AG10803 (cell line): ENCODE measurements around the gene PLCB4.

Experiments
- DNase-seq: peaks from one replicate; pipeline ENCODE4 v3.0.0; 2010; ENCODE audit warnings: low read depth
- H3K4me3 ChIP-seq: 2 replicates; pipeline ENCODE4 v1.5.1; 2011; ENCODE audit warnings: mild to moderate bottlenecking, low read length, control low read depth
- CTCF ChIP-seq: conservative IDR thresholded peaks from 2 replicates; pipeline ENCODE4 v1.5.1; 2011; ENCODE audit warnings: mild to moderate bottlenecking, low read length, control low read depth, inconsistent platforms

The PLCB4 gene

GRCh38 chr20:9476174-9476573 lies 407.3 kb downstream of the PLCB4 start:
- DNase-seq: no peak
- H3K4me3 ChIP-seq: no peak overlapping the region
- TF ChIP-seq CTCF: no peak

- DNase-seq: no peak
- H3K4me3 ChIP-seq: no peak overlapping the region
- TF ChIP-seq CTCF: no peak
Measured at GRCh38 chr20:9476637-9477036, 407.8 kb downstream of the PLCB4 start.

GRCh38 chr20:9478771-9479170 lies 409.9 kb downstream of the PLCB4 start:
- DNase-seq: no peak
- no peak overlapping the region for H3K4me3 ChIP-seq
- TF ChIP-seq CTCF: no peak

- no peak for TF ChIP-seq CTCF
- no peak overlapping the region for H3K4me3 ChIP-seq
- DNase-seq: no peak
Measured at GRCh38 chr20:9480066-9480465, 411.2 kb downstream of the PLCB4 start.

DNA sequence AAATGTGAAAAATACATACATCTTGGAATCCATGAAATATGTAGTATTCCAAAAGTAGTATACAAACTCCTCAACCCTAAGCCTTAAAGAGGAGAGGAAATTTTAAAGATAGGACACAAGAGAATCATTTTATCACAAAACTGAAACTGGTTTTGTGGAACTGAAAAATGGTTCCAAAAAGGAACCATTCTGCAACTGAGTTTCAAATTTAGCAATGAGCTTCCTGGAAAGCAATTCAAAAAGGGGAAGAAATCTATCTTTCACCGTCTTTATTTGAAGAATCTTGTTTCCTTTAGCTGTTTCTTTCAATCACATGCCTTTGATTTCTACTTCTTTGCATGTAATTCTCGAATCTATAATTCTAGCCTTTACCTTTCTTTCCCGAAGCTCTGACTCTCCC lies 413.3 kb downstream of the PLCB4 start:
- no peak for TF ChIP-seq CTCF
- H3K4me3 ChIP-seq: no peak overlapping the region
- DNase-seq: no peak

DNA sequence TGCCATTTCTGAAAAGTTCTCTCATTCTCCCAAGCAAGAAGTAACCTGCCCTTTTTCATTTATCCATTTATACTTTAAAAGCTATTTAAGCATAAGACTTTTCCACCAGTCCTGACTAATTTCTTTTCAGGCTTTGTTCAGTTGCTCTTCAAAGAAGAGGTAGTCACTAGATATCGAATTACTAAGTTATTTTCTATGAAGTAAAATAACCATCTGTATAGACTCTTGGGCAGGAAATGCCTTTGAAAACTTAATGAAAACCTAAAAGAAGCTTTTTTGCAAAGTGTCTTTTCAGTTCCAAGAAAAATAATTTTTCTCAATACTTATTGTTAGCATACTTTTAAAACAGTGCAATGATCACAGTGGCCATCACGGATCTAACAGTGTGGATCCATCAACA lies 414.2 kb downstream of the PLCB4 start:
- no peak for TF ChIP-seq CTCF
- no peak overlapping the region for H3K4me3 ChIP-seq
- DNase-seq: no peak

- no peak for DNase-seq
- no peak for TF ChIP-seq CTCF
- H3K4me3 ChIP-seq: no peak overlapping the region
Measured at GRCh38 chr20:9485614-9486340, 416.9 kb downstream of the PLCB4 start.
